Nephron progenitor cell (in vitro differentiated cells): ENCODE measurements around the gene ANKH.
"Not testable (repeated sequence)": the region's sequence is repeated elsewhere in the genome, so short reads cannot be mapped to it uniquely, and the experiment has no call there.

Experiments
- DNase-seq: peaks from one replicate; pipeline ENCODE4 v3.0.0; 2021
- H3K27ac Mint-ChIP-seq: 2 replicates; pipeline ENCODE4 v1.8.0; 2021; ENCODE audit warnings: mild to moderate bottlenecking, moderate library complexity, mixed read lengths
- H3K27me3 Mint-ChIP-seq: 2 replicates; pipeline ENCODE4 v1.8.0; 2021; ENCODE audit warnings: mild to moderate bottlenecking, low read depth, mixed read lengths; ENCODE audit not compliant: poor library complexity
- H3K36me3 Mint-ChIP-seq: 2 replicates; pipeline ENCODE4 v1.8.0; 2021; ENCODE audit warnings: low read depth, mixed read lengths
- H3K4me1 Mint-ChIP-seq: 2 replicates; pipeline ENCODE4 v1.8.0; 2021; ENCODE audit warnings: mixed read lengths
- H3K4me3 Mint-ChIP-seq: 2 replicates; pipeline ENCODE4 v1.8.0; 2021; ENCODE audit warnings: mild to moderate bottlenecking, moderate library complexity, mixed read lengths
- H3K9me3 Mint-ChIP-seq: 2 replicates; pipeline ENCODE4 v1.8.0; 2021; ENCODE audit warnings: mild to moderate bottlenecking, moderate library complexity, mixed read lengths
- CTCF ChIP-seq: fragments of 200-600 bp; sonication (generic); IDR thresholded peaks from 2 replicates; pipeline ENCODE4 v1.5.0; 2021; ENCODE audit warnings: antibody characterized with exemption

ANKH gene

GRCh38 chr5:14851597-14851996 is 20.0 kb downstream of the ANKH start:
- H3K36me3 Mint-ChIP-seq, result no peaks in the 10 kb centered on the region
- peaks cover 31% of the 10 kb centered on the region for H3K4me1 Mint-ChIP-seq
- no peak overlapping the region for H3K27ac Mint-ChIP-seq
- no peaks in the 10 kb centered on the region for H3K9me3 Mint-ChIP-seq
- DNase-seq, result no peak
- H3K4me3 Mint-ChIP-seq, result no peak overlapping the region
- H3K27me3 Mint-ChIP-seq, result no peaks in the 10 kb centered on the region
- no peak for TF ChIP-seq CTCF

GRCh38 chr5:14851050-14851419 is 20.5 kb downstream of the ANKH start:
- no peak for TF ChIP-seq CTCF
- Mint-ChIP-seq H3K9me3 (no peaks in the 10 kb centered on the region), H3K4me3 (no peak overlapping the region), H3K27me3 (no peaks in the 10 kb centered on the region), H3K27ac (no peak overlapping the region), H3K36me3 (no peaks in the 10 kb centered on the region), H3K4me1 (peaks cover 31% of the 10 kb centered on the region)
- DNase-seq, result no peak

GRCh38 chr5:14850419-14851049 is 21.0 kb downstream of the ANKH start:
- no peaks in the 10 kb centered on the region for H3K36me3 Mint-ChIP-seq
- no peak overlapping the region for H3K4me3 Mint-ChIP-seq
- no peak for DNase-seq
- H3K27me3 Mint-ChIP-seq, result no peaks in the 10 kb centered on the region
- no peak overlapping the region for H3K27ac Mint-ChIP-seq
- H3K9me3 Mint-ChIP-seq, result no peaks in the 10 kb centered on the region
- TF ChIP-seq CTCF, result no peak
- peaks cover 31% of the 10 kb centered on the region for H3K4me1 Mint-ChIP-seq

GRCh38 chr5:14849516-14850294 is 21.9 kb downstream of the ANKH start:
- Mint-ChIP-seq H3K27ac (no peak overlapping the region), H3K4me3 (no peak overlapping the region), H3K9me3 (no peaks in the 10 kb centered on the region), H3K4me1 (peaks cover 36% of the 10 kb centered on the region), H3K27me3 (no peaks in the 10 kb centered on the region), H3K36me3 (no peaks in the 10 kb centered on the region)
- TF ChIP-seq CTCF, result no peak
- no peak for DNase-seq

GRCh38 chr5:14848942-14849341 is 22.6 kb downstream of the ANKH start:
- not testable (repeated sequence) for H3K27me3 Mint-ChIP-seq, H3K9me3 Mint-ChIP-seq, H3K4me3 Mint-ChIP-seq, H3K36me3 Mint-ChIP-seq, DNase-seq, H3K27ac Mint-ChIP-seq
- peaks cover 43% of the 10 kb centered on the region for H3K4me1 Mint-ChIP-seq

GRCh38 chr5:14848385-14848784 is 23.2 kb downstream of the ANKH start:
- H3K27ac Mint-ChIP-seq, result no peak overlapping the region
- H3K36me3 Mint-ChIP-seq, result no peaks in the 10 kb centered on the region
- H3K4me3 Mint-ChIP-seq, result no peak overlapping the region
- no peak for TF ChIP-seq CTCF
- H3K27me3 Mint-ChIP-seq, result no peaks in the 10 kb centered on the region
- H3K9me3 Mint-ChIP-seq, result no peaks in the 10 kb centered on the region
- no peak for DNase-seq
- H3K4me1 Mint-ChIP-seq, result peaks cover 47% of the 10 kb centered on the region
